HepG2 (cell line): ENCODE results near the gene SLC1A2.

Experiments
- CBX1 ChIP-seq: IDR thresholded peaks from one replicate; pipeline ENCODE4 v1.6.1; 2016; ENCODE audit warnings: antibody characterized with exemption, low read depth
- MXI1 ChIP-seq: IDR thresholded peaks from 3 replicates; pipeline ENCODE4 v1.6.1; 2012; ENCODE audit warnings: low read depth, low read length, inconsistent platforms, borderline replicate concordance
- NFE2 ChIP-seq: sonication (generic); formaldehyde crosslinking; IDR thresholded peaks from 2 replicates; pipeline ENCODE4 v1.4.0; 2020; ENCODE audit warnings: missing genetic modification reagents
- PHF8 ChIP-seq: sonication (generic); formaldehyde crosslinking; IDR thresholded peaks from 2 replicates; pipeline ENCODE4 v1.5.0; 2020; ENCODE audit warnings: missing genetic modification reagents
- TBX3 ChIP-seq: fragments of 450-650 bp; IDR thresholded peaks from 2 replicates; pipeline ENCODE4 v1.6.1; 2017; ENCODE audit warnings: antibody characterized with exemption, mild to moderate bottlenecking, inconsistent platforms, borderline replicate concordance
- ZFX ChIP-seq: sonication (generic); formaldehyde crosslinking; IDR thresholded peaks from 2 replicates; pipeline ENCODE4 v1.4.0; 2020; ENCODE audit warnings: mild to moderate bottlenecking, low read depth, missing genetic modification reagents, moderate library complexity

GRCh38 chr11:35352077-35352888 lies 67.1 kb downstream of the SLC1A2 start:
- TF ChIP-seq NFE2 (CRISPR knock-in tag), result no peak
- no peak for TF ChIP-seq CBX1
- no peak for TF ChIP-seq PHF8 (CRISPR knock-in tag)
- no peak for TF ChIP-seq TBX3
- TF ChIP-seq MXI1, result no peak
- no peak for TF ChIP-seq ZFX (CRISPR knock-in tag)
